Activated CD8-positive, alpha-beta memory T cell treated with anti-CD3 and anti-CD28 coated beads, Interleukin-2, amount 50 U/mL, for 48 hours (primary cell): ENCODE data around the gene HEG1.

Experiments used
- DNase-seq: peaks from one replicate; pipeline ENCODE4 v3.0.0-alpha.2; 2020

Gene HEG1

GRCh38 chr3:124939661-124940060, 116.1 kb downstream of the HEG1 start:
- no peak for DNase-seq

DNA sequence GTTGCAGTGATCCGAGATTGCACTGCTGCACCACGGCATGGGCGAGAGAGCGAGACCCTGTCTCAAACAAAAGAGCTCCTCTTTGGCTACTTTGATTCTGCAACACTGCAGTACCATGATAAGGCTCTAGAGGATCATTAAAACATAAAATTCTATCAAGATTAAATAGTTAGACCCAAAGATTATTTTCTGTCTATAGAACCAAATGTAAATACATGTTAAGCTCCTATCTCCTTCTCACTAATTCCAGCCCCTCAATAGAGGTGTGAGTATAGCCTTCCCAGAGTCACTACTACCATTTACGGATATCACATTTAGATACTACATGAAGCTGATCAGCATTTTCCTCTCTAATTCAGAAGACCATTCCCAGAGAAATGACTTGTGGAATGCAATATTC, 116.9 kb downstream of the HEG1 start:
- no peak for DNase-seq

- no peak for DNase-seq
Measured at GRCh38 chr3:124937049-124937448, 118.7 kb downstream of the HEG1 start.

DNA sequence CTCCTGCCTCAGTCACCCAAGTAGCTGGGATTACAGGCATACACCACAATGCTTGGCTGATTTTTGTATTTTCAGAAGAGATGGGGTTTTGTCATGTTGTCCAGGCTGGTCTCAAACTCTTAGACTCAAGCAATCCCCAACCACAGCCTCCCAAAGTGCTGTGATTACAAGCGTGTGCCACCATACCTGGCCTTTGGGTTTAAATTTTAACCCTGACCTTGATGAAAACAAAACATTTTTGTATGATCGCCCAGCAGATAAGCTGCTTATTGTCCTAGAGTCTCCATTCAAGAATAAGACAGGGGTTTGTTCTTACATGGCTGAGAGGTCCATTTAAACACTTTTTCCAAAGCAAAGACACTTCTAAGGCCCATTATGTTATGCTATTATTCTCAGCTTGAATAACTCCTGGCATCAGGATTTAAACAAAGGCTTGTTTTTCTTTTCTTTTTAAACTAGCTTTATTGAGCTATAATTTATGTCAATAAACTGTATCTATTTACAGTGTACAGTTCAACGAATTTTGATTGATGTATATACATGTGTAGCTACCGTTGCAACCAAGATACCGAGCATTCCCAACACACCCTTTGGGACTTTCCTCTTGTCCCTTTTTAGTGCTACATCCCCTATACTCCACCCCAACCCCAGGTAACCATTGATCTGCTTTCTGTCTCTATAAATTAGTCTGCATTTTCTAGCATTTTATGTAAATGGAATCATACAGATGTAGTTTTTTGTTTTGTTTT, 119.8 kb downstream of the HEG1 start:
- no peak for DNase-seq

GRCh38 chr3:124935264-124935663, 120.5 kb downstream of the HEG1 start:
- DNase-seq, result no peak

GRCh38 chr3:124934577-124934976, 121.2 kb downstream of the HEG1 start, which contains the start of gene MUC13:
MUC13 (minus strand) TSS chr3:124934751; CDS start chr3:124934712, 39 bp downstream.
- DNase-seq, result no peak

GRCh38 chr3:124928333-124929202, 127.2 kb downstream of the HEG1 start:
- peak; percentile 66 for DNase-seq

DNA sequence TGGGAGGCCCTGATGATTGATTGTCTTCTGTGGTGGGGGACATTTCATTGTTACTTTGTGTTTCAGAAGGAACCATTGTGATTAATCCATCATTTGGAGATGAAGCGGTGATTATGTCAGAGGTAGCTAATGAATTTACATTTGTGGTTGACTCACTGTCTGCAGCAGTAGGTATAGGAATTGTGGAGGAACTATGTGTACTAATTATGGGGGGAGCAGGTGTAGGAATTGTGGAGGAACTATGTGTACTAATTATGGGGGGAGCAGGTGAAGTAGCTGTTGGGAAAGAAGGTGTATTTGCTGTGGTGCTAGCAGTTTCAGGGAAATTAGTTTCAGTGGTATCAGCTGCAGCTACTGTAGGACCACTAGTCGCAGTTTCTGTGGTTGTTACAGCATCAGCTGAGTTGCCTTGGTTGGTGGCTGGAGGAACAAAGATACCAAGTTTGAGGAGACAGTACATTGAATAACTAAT, 128.2 kb downstream of the HEG1 start:
- DNase-seq, result no peak

GRCh38 chr3:124926426-124927101, 129.2 kb downstream of the HEG1 start:
- DNase-seq, result no peak

GRCh38 chr3:124924741-124925140, 131.1 kb downstream of the HEG1 start:
- DNase-seq, result no peak

- no peak for DNase-seq
Measured at GRCh38 chr3:124923833-124924232, 132.0 kb downstream of the HEG1 start.

- no peak for DNase-seq
Measured at GRCh38 chr3:124920718-124921117, 135.1 kb downstream of the HEG1 start.

DNA sequence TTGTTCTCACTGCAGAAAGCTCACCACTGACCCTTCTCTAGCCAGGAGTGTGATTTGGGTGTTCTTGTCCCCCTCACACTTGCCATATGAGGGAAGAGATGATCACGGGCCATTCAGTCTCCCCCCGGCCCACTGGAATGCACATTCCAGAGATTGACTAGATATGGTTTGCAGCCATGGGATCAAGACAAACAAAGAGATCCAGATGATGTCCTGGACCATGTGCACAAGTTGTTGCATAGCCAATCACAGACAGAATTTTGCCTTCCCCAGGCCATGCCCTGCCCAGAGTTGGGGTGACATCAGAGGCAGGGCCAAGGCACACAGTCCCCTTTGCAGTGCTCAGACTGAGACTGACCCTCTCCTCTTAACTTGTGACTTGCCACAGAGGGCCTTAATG, 136.0 kb downstream of the HEG1 start:
- no peak for DNase-seq

- DNase-seq, result no peak
Measured at GRCh38 chr3:124918524-124918923, 137.3 kb downstream of the HEG1 start.

- DNase-seq, result no peak
Measured at GRCh38 chr3:124916837-124917409, 138.9 kb downstream of the HEG1 start.
